ENCODE results near the gene TMEM168.
"Not testable (repeated sequence)": the region's sequence is repeated elsewhere in the genome, so short reads cannot be mapped to it uniquely, and the experiment has no call there.

TMEM168 gene

GRCh38 chr7:112789817-112790585, at the start of gene TMEM168:
TMEM168 (minus strand) TSS chr7:112790393; CDS start chr7:112784825, 5,568 bp downstream.
- peak; percentile 88 for DNase-seq (ENCODE audit: low spot score)

- not testable (repeated sequence) for DNase-seq (ENCODE audit: low spot score)
Measured at GRCh38 chr7:112835928-112836327, 45.7 kb upstream of the TMEM168 start.

- no peak for DNase-seq (ENCODE audit: low spot score)
Measured at GRCh38 chr7:112833082-112833481, 42.9 kb upstream of the TMEM168 start.

- DNase-seq (ENCODE audit: low spot score) = no peak
Measured at GRCh38 chr7:112830769-112831168, 40.6 kb upstream of the TMEM168 start.

GRCh38 chr7:112828696-112829095, 38.5 kb upstream of the TMEM168 start:
- DNase-seq (ENCODE audit: low spot score) = no peak

- DNase-seq (ENCODE audit: low spot score) = no peak
Measured at GRCh38 chr7:112821345-112821744, 31.2 kb upstream of the TMEM168 start.

- no peak for DNase-seq (ENCODE audit: low spot score)
Measured at GRCh38 chr7:112819536-112819935, 29.3 kb upstream of the TMEM168 start.

- no peak for DNase-seq (ENCODE audit: low spot score)
Measured at GRCh38 chr7:112806156-112806555, 16.0 kb upstream of the TMEM168 start.

- DNase-seq (ENCODE audit: low spot score) = no peak
Measured at GRCh38 chr7:112802406-112802805, 12.2 kb upstream of the TMEM168 start.

GRCh38 chr7:112800486-112800885, 10.3 kb upstream of the TMEM168 start:
- no peak for DNase-seq (ENCODE audit: low spot score)

GRCh38 chr7:112799448-112800120, 9.4 kb upstream of the TMEM168 start:
- DNase-seq (ENCODE audit: low spot score) = no peak

GRCh38 chr7:112798274-112799159, 8.3 kb upstream of the TMEM168 start:
- no peak for DNase-seq (ENCODE audit: low spot score)

GRCh38 chr7:112796552-112796951, 6.4 kb upstream of the TMEM168 start:
- DNase-seq (ENCODE audit: low spot score) = not testable (repeated sequence)

- no peak for DNase-seq (ENCODE audit: low spot score)
Measured at GRCh38 chr7:112792441-112792840, 2.2 kb upstream of the TMEM168 start.

- DNase-seq (ENCODE audit: low spot score) = no peak
Measured at GRCh38 chr7:112791465-112792168, 1.4 kb upstream of the TMEM168 start.

GRCh38 chr7:112790586-112791003, 402 bp upstream of the TMEM168 start:
- no peak for DNase-seq (ENCODE audit: low spot score)

GRCh38 chr7:112789453-112789816, 758 bp downstream of the TMEM168 start:
- DNase-seq (ENCODE audit: low spot score) = peak; percentile 5

GRCh38 chr7:112788778-112789343, 1.3 kb downstream of the TMEM168 start:
- DNase-seq (ENCODE audit: low spot score) = no peak

GRCh38 chr7:112784603-112785002, 5.6 kb downstream of the TMEM168 start:
- DNase-seq (ENCODE audit: low spot score) = no peak

GRCh38 chr7:112782498-112782897, 7.7 kb downstream of the TMEM168 start:
- no peak for DNase-seq (ENCODE audit: low spot score)

- DNase-seq (ENCODE audit: low spot score) = no peak
Measured at GRCh38 chr7:112781558-112781957, 8.6 kb downstream of the TMEM168 start.

- no peak for DNase-seq (ENCODE audit: low spot score)
Measured at GRCh38 chr7:112781110-112781509, 9.1 kb downstream of the TMEM168 start.
